ENCODE measurements around the gene RAMACL.
A peak's percentile ranks its signal among the peaks of the same experiment; 100 is the strongest.

RAMACL gene

DNA sequence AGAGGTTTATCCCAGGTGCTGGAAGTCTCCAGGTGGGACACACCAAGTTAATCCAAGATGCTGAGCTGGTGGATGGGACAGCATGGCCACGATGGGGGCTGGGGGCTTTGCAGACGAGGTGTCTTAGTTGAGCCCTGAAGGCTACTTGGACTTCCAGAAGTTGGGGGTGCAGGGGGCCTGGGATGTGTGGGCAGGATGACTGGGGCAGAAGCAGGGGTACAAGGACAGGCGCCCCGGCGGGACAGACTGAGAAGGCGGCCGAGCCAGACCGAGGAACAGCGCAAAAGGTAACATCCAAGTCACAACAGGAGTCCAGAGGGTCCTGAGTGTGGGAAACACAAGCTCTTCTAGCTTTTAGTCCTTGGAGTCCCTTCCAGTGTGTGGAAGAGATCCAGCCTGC, 23.8 kb downstream of the RAMACL start:
- DNase-seq: no peak
- in situ Hi-C loops (cut with MboI; ENCODE audit: low pct_unique_long_range_greater_than_20kb, low sequenced_read_pairs): no loop called here

DNA sequence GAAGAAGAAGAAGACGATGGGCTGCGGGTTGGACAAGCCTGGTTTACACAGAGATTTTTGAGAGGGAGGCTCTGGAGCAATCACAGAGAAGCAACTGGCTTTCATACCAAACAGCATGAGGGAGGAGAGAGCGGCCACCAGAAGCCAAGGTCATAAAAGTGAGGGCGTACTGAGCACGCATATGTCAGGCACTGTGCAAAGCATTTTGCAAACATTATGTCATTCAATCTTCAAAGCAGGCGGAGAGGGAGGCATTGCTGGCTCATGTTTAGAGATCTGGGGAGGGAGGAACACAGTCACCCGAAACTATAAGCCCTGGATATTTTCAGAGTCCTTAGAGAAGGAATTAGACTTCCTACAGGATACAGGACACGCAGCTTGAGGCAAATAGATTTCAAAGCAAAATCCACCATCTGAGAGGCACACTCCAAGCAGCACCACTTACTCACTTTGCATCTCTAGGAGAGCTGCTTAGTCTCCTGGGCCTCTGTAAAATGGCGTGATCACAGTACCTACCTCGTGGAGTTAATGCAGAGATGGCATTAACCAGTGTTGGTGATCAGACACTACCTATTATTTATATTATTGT, 24.6 kb downstream of the RAMACL start:
- in situ Hi-C loops (cut with MboI; ENCODE audit: low pct_unique_long_range_greater_than_20kb, low sequenced_read_pairs): no loop called here
- DNase-seq: no peak

DNA sequence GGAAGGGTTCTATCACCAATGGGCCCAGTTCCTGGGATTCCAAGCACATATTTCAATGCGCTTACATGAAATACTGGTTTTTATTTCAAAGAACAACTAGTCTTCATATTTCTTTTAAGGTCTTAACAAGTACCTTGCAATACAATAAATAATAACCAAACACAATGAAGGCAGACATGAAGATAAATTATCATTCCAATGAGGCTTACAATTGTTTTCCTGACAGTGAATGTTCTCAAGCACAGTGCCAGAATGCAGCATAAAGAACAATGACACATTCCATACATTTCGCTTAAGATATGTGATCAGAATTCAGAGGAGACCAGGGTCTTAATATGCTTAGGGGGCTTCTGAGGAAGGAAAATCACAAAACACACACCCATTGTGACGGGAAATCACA, 26.3 kb downstream of the RAMACL start:
- in situ Hi-C loops (cut with MboI; ENCODE audit: low pct_unique_long_range_greater_than_20kb, low sequenced_read_pairs): no loop called here

DNA sequence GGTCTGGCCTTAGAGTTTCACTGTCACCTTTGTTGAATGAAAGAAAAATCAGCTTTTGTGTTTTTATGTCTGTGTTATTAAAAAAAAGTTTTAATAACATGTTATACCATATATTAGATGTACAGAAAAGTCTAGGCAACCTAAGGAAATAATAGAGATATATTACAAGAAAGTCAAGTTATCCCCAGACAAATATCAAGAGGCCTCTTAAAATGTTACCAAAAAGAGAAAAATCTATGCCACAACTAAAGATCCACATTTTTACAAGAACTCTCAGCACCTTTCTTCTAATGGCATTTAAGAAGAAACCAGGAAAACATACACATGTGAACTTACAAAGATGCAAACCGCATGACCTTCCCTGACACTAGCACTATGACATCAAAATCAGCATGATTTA, 26.8 kb downstream of the RAMACL start:
- in situ Hi-C loops (cut with MboI; ENCODE audit: low pct_unique_long_range_greater_than_20kb, low sequenced_read_pairs): no loop called here
- DNase-seq: no peak

More for the DNA sequence above, 26.3 kb downstream of the RAMACL start:
- no peak for DNase-seq

DNA sequence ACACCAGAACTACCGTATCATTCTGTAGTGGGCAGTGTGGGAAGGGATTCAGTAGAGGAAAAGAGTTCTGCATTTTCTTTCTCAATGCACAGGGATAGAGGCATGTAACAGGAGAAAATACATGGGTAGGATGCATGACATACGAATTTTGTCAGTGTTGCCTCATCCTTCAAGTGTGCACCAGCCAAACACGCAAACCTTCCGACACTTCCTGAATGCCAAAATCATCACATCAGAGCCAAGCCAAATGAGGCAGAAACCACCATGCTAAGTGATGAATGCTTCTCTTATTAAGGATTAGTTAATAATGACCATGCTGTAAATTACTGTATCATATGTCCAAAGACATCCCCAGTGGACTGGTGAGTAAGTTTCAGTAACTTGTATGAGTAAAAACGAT, 27.3 kb downstream of the RAMACL start:
- DNase-seq: no peak
- in situ Hi-C loops (cut with MboI; ENCODE audit: low pct_unique_long_range_greater_than_20kb, low sequenced_read_pairs): no loop called here

DNA sequence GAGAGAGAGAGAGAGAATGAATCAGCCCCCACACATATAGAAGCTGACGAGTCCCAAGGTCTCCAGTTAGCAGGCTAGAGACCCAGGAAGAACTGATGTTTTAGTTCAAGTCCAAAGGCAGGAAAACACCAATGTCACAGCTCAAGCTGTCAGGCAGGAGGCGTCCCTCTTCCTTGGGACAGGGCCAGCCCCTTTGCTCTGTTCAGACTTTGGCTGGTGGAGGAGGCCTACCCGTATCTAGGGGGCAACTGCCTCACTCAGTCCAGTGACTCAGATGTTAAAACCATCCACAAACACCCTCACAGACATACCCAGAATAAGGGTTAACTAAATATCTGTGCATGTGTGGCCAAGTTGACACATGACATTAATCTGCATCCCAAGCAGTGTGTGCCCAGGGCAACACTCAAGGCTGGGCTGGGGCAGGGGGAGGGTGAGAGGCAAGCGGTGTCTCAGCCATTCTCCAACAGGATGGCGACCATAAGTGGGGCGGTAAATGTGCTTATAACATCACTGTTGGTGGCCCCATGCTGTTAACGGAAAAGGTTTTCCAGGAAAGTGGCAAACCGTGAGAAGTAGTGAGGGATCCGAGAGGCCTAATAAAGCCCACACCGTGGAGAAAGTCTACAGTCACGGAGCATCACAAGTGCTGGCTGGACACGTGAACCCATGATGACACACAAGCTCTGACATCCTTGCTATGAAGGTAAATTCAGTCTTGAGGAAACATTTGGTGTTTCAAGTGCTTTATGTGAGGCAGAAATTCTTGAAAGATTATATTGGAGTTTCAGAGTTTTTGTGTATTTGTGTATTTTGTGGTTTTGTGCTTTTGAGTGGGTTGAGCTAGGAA, 28.1 kb downstream of the RAMACL start:
- in situ Hi-C loops (cut with MboI; ENCODE audit: low pct_unique_long_range_greater_than_20kb, low sequenced_read_pairs): no loop called here
- no peak for DNase-seq

DNA sequence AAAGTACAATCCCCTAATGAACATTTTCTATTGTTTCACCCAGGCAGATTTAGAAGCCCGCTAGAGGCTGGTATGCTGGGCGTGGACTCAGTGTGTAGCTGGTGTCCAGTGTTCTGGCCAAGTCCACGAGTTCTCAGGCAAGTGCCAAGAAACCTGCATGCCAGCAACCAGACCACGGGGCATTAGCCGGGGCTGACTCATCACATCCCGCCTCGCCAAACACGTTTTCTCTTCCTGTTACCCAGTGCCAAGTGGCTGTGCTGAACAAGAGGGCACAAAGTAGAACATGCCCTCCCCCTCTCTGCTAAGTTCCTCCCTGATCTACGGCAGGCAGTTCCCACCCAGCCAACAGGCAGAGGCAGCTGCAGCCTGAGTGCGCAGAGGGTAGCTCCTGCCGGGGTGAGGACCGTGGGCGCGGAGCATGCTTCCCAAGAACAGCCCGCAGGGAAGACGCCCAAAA, 29.6 kb downstream of the RAMACL start:
- DNase-seq: peak; percentile 18
- in situ Hi-C loops (cut with MboI; ENCODE audit: low pct_unique_long_range_greater_than_20kb, low sequenced_read_pairs): no loop called here

DNA sequence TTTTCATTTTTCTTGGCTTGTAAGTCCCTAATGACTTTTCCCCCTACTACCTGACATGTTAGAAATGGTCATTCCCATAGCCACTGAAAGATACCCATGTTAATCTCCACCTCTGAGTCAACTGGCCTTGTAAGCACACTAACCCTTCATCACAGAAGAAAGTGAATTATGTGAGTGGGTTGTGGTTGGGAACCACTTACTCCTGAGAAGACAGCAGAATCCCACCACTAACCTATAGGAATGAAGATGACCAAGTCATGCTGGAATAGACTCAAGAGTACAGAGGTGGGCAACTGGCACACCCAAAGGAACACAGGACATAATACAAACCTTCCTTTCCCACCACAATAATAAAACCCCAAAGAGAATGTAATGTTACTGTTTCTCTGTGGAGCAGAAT, 30.1 kb downstream of the RAMACL start:
- in situ Hi-C loops (cut with MboI; ENCODE audit: low pct_unique_long_range_greater_than_20kb, low sequenced_read_pairs): no loop called here
- no peak for DNase-seq

DNA sequence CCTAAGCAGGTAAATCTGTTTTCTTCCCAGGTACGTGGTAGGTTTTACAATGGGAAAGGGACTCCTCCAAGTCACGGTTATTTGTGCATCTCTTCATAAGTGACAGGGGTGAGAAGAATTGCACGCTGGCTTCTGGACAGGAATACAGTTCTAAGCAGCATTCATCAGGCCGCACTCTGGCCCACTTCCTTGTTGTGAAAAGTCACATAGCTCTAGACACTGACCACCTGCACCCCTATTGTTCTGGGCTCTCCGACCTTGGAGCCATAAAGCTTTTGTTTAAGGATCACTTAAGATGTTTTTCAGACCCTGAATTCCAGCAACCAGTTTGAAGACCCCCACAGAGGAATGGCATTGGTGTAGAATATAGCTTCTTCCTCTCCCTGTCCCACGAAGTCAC, 31.4 kb downstream of the RAMACL start:
- DNase-seq: no peak
- in situ Hi-C loops (cut with MboI; ENCODE audit: low pct_unique_long_range_greater_than_20kb, low sequenced_read_pairs): no loop called here

DNA sequence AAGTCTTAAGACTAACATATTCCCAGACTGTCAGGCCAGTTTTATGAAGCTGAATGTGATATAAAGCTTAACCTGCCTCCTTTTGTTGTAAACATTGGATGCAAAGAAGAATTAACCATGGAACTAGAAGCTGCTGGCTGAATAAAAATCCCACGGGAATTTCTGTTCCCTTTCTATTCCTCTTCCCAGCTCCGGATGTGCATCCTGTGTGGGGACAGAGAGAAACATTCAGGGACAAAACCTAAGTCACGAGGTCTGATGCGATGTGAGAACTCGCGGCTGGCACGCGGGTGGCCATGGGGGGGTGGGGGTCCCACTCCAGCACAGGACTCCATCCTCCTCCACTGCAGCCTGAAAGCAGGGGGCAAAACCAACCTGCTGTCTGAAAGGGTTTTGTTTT, 32.2 kb downstream of the RAMACL start:
- in situ Hi-C loops (cut with MboI; ENCODE audit: low pct_unique_long_range_greater_than_20kb, low sequenced_read_pairs): no loop called here
- no peak for DNase-seq

DNA sequence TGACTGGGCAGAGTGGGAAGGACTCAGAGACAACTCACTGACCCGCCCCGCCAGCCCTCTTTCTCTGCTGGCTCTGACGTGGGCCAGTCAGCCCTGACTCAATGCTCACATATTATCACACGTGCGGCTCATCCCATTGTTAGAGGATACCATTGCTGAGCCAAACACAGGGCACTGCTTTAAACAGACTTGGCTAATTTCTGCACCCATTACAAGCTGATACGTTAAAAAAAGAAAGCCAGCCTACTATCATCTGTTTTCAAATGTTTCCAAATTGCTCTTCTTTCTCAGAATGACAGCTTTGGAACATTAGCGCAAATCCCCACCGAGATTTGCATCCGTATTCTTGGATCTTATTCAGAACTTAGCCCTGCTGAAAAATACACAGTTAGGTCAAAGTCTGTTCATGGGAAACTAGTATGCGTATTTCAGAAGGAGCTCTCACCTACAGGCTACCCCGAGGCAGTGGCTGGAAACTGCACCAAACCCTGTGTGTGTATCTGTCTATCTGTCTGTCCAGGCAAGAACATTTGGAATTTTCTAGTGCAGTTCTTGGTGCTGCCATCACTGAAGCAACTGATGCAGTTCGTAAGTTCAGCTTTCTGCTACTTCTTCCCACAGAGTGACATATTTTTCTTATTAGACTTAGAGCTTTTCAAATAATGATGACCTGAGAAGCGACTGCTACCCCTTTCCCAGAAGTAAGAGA, 32.8 kb downstream of the RAMACL start:
- in situ Hi-C loops (cut with MboI; ENCODE audit: low pct_unique_long_range_greater_than_20kb, low sequenced_read_pairs): no loop called here
- DNase-seq: no peak

DNA sequence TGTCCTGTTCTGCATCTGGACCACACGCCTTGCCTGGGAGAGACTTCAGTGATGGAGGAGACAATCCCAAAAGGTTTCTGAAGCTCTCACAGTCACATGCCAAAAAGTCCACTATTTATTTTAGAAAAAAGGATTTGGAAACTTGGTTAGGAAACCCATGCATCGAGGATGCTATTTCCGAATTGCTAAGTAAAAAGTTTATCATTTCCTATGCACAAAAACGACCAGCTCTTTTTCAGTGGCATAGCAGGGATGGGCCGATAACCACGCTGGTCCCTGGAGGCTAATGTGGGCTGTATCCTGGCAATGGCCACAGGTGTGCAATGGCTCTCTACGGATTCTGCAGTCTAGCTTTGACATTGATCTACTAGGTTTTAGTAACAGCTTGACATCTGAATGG, 33.9 kb downstream of the RAMACL start:
- in situ Hi-C loops (cut with MboI; ENCODE audit: low pct_unique_long_range_greater_than_20kb, low sequenced_read_pairs): no loop called here
- DNase-seq: no peak

DNA sequence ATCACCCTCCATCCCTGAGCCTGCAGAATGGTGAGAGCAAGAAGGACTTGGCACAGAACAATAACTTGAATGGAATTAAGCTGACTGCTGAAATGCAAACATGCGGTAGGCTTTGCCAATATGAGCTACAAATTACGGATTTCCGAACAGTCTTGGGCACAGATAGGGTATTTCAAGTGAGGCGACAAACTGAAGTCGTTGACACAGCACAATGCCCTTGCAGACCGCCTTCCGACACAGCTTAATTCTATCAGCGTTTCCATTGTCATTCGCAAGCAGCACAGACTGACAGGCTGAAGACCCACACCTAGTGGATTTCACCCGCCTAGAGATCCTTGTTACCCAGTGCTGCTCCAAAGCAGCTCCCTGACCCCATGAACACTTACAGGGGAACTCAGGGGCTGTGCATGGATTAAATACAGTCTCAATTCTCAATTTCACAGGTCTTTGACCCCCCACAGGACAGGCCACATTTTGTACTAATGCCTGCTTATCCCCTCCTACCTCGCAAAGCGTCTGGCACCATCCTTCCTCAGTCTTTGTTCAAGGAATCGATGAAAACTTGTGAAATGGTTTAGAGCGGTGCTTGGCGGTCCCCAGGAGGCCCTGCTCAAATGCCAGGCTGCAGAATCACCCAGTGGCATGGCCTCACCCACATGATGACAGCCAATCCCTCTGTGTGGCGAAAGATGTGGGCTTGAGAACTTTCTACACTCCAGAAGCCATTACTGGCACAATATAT, 34.6 kb downstream of the RAMACL start:
- no peak for DNase-seq
- in situ Hi-C loops (cut with MboI; ENCODE audit: low pct_unique_long_range_greater_than_20kb, low sequenced_read_pairs): no loop called here

DNA sequence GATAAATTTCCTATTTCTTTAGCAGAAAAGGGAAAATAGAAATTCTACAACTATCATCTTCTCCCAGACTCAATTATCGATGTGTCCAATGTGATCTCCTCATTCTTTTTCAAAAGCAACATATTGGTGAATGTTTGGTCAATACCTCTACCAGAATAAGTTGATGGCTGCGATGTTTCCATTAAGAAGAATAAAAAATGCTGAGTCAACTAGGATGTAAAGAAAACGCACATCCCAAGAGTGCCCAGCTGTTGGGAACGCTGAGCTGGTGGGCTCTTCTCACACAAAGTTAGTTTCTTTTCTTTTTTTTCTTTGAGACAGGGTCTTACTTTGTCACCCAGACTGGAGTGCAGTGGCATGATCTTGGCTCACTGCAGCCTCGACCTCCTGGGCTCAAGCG, 39.8 kb downstream of the RAMACL start:
- DNase-seq: no peak

DNA sequence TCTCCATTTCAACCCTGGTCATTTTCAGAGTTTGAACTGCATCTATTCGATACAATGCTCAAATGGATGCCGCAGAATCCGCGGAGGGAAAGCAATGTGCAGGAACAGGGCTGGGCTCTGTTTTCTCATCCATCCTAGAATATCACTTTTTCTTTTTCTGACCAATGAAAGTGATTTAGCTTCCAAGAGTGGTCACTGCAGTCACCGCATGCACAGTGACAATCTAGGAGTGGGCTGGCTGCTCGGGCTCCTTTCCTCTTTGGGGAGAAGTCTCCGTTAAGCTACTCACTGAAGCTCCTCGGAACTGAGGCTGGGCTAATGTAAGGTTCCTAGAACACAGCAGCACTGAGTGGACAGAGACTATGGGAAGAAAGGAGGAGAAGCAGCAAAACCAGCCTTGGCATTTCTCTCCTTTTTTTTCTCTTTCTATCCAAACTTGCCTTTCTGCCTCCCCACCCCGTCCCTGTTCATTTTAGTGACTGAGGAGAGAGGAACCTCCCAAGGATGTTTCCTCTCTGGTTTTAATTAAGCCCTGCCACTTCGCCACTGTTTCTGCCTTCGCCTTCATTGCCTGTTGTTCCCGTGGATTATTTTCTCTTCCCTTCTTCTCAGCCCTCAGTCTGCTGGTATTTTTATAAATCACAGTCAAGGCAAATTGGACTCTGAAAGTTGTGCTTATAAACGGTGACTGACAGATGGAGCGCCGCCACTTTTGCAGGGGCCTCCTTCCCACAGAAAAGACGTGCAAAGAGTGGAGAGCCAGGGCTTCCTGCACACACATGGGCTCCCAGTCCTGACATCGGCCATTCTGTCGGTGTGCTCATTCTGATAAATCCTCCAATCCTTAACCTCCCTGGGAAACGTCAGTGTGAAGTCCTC, 41.1 kb downstream of the RAMACL start:
- in situ Hi-C loops (cut with MboI; ENCODE audit: low pct_unique_long_range_greater_than_20kb, low sequenced_read_pairs): no loop called here
- DNase-seq: no peak

More for the DNA sequence above, 39.8 kb downstream of the RAMACL start:
- in situ Hi-C loops (cut with MboI; ENCODE audit: low pct_unique_long_range_greater_than_20kb, low sequenced_read_pairs): no loop called here

DNA sequence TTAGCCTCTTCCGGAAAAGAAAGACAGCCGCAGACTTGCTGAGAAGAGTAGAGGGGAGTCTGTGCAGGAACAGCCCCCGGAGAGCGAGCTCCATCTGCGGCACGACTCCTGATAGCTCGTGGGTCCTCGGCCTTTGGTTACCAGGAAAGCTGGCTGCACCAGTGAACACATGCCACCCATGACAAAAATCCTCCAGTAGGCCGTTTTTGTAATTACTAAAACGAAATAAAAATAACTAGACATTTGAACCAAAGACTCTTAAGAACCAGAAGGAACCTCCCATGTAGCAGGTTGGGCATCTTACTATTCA, 42.2 kb downstream of the RAMACL start:
- no peak for DNase-seq
- in situ Hi-C loops (cut with MboI; ENCODE audit: low pct_unique_long_range_greater_than_20kb, low sequenced_read_pairs): no loop called here

DNA sequence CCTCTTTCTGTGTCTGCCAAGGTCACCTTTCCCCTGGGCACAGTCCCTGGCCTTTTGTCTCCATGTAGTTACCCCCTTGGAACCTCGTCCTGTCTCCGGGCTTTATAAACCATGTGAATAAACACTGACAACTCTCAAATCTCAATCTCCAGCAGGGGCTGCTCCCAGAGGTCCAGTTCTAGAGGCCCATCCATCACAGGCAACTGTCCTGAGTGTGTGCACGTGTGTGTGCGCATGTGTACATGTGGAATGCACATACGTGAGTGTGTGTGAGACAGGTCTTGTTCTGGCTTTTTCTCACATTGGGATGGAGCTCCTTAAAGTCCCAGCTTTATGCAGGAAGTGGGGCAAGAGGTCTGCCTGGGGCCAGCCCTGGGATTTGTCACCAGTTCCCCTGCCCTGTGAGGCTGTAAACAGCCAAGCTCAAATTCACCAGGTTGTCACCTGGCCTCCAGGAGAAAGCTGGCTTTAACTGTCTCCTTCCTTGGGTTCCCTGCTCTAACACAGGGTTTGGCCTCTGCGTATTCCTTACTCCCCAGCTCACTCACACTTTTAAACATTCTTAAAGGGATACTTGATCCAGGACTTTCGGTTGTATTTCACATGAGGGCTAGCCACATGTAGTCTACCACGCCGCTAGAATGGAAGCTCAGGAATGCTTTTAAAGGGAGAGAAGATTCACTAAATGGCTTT, 42.7 kb downstream of the RAMACL start:
- in situ Hi-C loops (cut with MboI; ENCODE audit: low pct_unique_long_range_greater_than_20kb, low sequenced_read_pairs): no loop called here
- DNase-seq: no peak

DNA sequence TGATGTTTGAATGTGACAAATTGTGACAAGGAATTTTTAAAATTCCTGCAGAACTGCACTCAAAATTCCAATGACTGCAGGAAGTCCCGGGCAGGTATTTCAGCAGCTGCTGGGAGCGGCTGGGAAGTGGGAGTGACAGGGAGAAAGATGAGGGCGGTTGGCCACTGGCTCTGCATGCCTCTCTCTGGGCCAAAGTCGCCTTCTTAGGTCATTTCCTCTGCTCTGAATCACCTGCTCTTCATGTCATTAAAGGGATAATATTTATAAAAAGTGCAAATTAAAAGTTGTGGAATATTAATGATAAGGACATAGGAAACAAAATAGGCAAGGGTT, 43.9 kb downstream of the RAMACL start:
- in situ Hi-C loops (cut with MboI; ENCODE audit: low pct_unique_long_range_greater_than_20kb, low sequenced_read_pairs): no loop called here
- no peak for DNase-seq

All from KBM-7 (cell line).